H1 (cell line): ENCODE results near the gene RASEF. TPM values are rescaled to one million over a fixed set of nuclear protein-coding genes. Genes with fewer than 3 reads are reported as not detected.

Source experiments
- ATF2 ChIP-seq: IDR thresholded peaks from 2 replicates; pipeline ENCODE4 v1.6.1; 2012; ENCODE audit warnings: low read length, inconsistent platforms
- BACH1 ChIP-seq: IDR thresholded peaks from 2 replicates; pipeline ENCODE4 v1.6.1; 2012; ENCODE audit warnings: low read length, improper control_type of control experiment
- CHD7 ChIP-seq: fragments of 300-600 bp; sonication (generic); IDR thresholded peaks from 2 replicates; pipeline ENCODE4 v1.7.1; 2012; ENCODE audit warnings: low read length, moderate library complexity, mild to moderate bottlenecking, inconsistent platforms; ENCODE audit not compliant: insufficient replicate concordance
- CREB1 ChIP-seq: IDR thresholded peaks from 2 replicates; pipeline ENCODE4 v1.6.1; 2012; ENCODE audit warnings: inconsistent platforms
- EGR1 ChIP-seq: IDR thresholded peaks from 2 replicates; pipeline ENCODE4 v1.6.1; 2011; ENCODE audit warnings: low read depth, low read length, borderline replicate concordance
- MAFK ChIP-seq: IDR thresholded peaks from 2 replicates; pipeline ENCODE4 v1.6.1; 2012; ENCODE audit warnings: low read depth, mild to moderate bottlenecking, improper control_type of control experiment, low read length
- POU5F1 ChIP-seq: IDR thresholded peaks from 2 replicates; pipeline ENCODE4 v1.6.1; 2011; ENCODE audit warnings: low read depth, mild to moderate bottlenecking, low read length, moderate library complexity
- RAD21 ChIP-seq, 2 experiments: IDR thresholded peaks in 1 of 2; conservative IDR thresholded peaks in 1 of 2; 2 replicates each; pipeline ENCODE4 v1.6.1; 2011; ENCODE audit warnings: low read depth in 2 of 2, low read length in 2 of 2, improper control_type of control experiment in 1 of 2, inconsistent platforms in 1 of 2, mild to moderate bottlenecking in 1 of 2, moderate library complexity in 1 of 2
- RFX5 ChIP-seq: IDR thresholded peaks from 2 replicates; pipeline ENCODE4 v1.6.1; 2011; ENCODE audit warnings: low read depth, low read length, improper control_type of control experiment, borderline replicate concordance
- polyA plus RNA-seq, 7 experiments: library from polyadenylated mRNA; depleted of rRNA in 3 of 7; stranded (reverse) in 5 of 7; unstranded in 2 of 7; fragments of >200 nt in 5 of 7; fragments of 200-250 nt in 2 of 7; gene quantifications; 1 replicate in 5 of 7; 2 replicates in 1 of 7; 4 replicates in 1 of 7; pipeline versions ENCODE4 v1.2.1 to v1.2.3, GENCODE V29; 2011 to 2013; ENCODE audit warnings: missing spikeins in 2 of 7, mixed read lengths in 2 of 7
- total RNA-seq: library from RNA; stranded (reverse); fragmentation: NEBNext Ultra II Directional; extraction: Animal tissue kit (Norgen Biotek cat#: 25700); gene quantifications from 2 replicates; pipeline ENCODE4 v1.2.1, GENCODE V29; 2021

RASEF gene
- total and polyA plus RNA-seq, 2 of the 8 experiments (the other 6 are each of a cell fraction or from before 2014, with no cell fraction given): 1.1 to 4.6 TPM

- TF ChIP-seq CHD7 (no peak), MAFK (no peak), POU5F1 (no peak), EGR1 (no peak), RAD21 (IDR thresholded peaks at IDR 0.05 in 1 of 2, conservative IDR thresholded peaks at IDR 0.05 in 1 of 2; ENCODE audit: low read depth in 2 of 2, low read length in 2 of 2) (no peak), ATF2 (no peak), BACH1 (no peak), RFX5 (no peak), CREB1 (no peak)
These were observed 1.9 kb downstream of the RASEF start (continued) for GRCh38 chr9:83061036-83061435.
